ENCODE measurements around the gene PPP1R15A.
"Not testable (repeated sequence)": the region's sequence is repeated elsewhere in the genome, so short reads cannot be mapped to it uniquely, and the experiment has no call there.

PPP1R15A gene

DNA sequence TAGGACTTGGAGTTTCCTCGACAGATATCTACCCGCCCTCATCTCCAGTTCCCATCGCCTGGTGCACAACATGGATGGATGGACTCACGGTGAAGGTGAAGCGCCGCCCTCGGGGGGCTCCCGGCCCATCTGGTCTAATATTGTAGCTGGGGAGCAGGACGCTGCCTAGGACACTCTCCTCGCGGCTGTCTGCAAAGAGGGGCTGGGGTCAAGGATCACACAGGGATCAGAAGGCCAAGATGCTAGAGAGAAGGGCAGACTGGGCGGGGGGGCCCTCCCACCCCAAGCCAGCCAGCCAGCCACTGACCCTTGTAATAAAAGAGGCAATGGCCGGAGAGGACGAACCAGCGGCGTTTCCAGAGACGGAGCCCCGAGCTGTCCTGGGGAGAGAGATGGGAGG is 10.9 kb upstream of the PPP1R15A start:
- DNase-seq (ENCODE audit: insufficient read length), result no peak
- FAIRE-seq, result no peak
- TF ChIP-seq TAF1 (IDR thresholded peaks at IDR 0.05; ENCODE audit: borderline replicate concordance, low read depth, low read length), result no peak
- TF ChIP-seq POLR2A (IDR thresholded peaks at IDR 0.05; ENCODE audit: low read depth, low read length), result no peak
- TF ChIP-seq POLR2AphosphoS5 (IDR thresholded peaks at IDR 0.05; ENCODE audit: low read depth, low read length), result no peak

- TF ChIP-seq POLR2A (IDR thresholded peaks at IDR 0.05; ENCODE audit: low read depth, low read length) (no peak), TAF1 (IDR thresholded peaks at IDR 0.05; ENCODE audit: borderline replicate concordance, low read depth, low read length) (no peak), POLR2AphosphoS5 (IDR thresholded peaks at IDR 0.05; ENCODE audit: low read depth, low read length) (no peak)
- DNase-seq (ENCODE audit: insufficient read length) (no peak), FAIRE-seq (no peak)
Observed at GRCh38 chr19:48862827-48863226, 9.4 kb upstream of the PPP1R15A start.

- FAIRE-seq (no peak), DNase-seq (ENCODE audit: insufficient read length) (no peak)
- no peak for TF ChIP-seq POLR2A (IDR thresholded peaks at IDR 0.05; ENCODE audit: low read depth, low read length)
- TF ChIP-seq POLR2AphosphoS5 (IDR thresholded peaks at IDR 0.05; ENCODE audit: low read depth, low read length), result no peak
- no peak for TF ChIP-seq TAF1 (IDR thresholded peaks at IDR 0.05; ENCODE audit: borderline replicate concordance, low read depth, low read length)
Observed at GRCh38 chr19:48866692-48867091, 5.5 kb upstream of the PPP1R15A start.

GRCh38 chr19:48867123-48867745 is 5.0 kb upstream of the PPP1R15A start:
- FAIRE-seq, result no peak
- DNase-seq (ENCODE audit: insufficient read length), result no peak
- TF ChIP-seq POLR2A (IDR thresholded peaks at IDR 0.05; ENCODE audit: low read depth, low read length) (no peak), POLR2AphosphoS5 (IDR thresholded peaks at IDR 0.05; ENCODE audit: low read depth, low read length) (no peak)

DNA sequence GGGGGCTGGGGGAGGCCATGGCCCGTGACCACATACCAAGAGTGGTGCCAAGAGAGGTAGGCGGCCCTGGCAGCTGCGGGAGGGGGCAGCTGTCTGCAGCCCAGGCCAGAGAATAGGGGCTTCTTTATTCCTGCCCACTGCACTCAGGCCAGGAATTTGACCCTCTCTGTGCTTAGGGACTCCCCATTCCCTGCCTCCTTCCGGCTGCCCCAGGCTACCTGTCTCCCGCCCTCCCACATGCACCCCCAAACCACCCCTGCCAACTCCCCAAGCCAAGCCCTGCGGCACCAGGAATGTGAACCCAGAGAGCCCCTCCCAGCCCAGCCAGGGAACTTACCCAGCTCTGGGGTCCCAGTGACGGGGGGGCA is 4.5 kb upstream of the PPP1R15A start:
- FAIRE-seq, result no peak

DNA sequence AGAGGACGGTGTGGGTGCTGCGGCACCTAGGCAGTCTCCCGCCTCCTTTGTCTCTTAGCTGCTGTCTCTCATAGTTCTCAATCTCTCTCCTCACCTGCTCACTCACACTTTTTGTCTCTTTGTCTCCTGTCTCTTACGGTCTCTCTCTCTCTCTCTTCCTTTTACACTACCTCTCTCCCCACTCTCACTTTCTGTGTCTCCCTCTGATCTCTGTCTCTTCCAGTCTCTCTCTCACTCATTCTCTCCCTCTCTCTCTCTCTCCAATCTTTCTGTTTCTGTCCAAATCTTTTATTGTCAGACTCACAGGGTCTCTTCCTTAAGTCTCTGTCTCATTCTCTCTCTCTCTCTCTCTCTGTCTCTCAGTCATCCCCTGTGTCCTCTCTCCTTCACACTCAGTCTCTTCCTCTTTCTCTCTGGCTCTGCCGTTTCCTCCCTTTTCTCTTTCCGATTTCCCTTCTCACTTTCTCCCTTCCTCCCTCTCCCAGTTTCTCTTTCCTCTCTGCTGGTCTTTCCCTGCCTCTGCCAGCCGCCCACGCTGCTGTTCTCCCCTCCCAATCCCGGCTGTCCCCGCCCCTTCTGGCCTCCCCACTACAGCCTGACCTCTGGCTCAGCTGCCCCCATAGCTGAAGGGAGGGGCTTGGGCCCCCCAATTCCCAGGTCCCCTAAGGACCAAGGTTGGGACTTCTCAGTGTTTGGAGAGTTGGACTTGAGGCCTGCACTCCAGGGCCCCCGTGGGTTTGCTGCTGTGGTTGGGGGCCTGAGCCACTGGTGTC is 3.9 kb upstream of the PPP1R15A start, which contains the start of gene PLEKHA4:
PLEKHA4 (minus strand) TSS at position 504 of the 773 bp plus-strand sequence. CDS start 997 bp downstream, outside the sequence.
- FAIRE-seq, result no peak
- no peak for DNase-seq (ENCODE audit: insufficient read length)
- no peak for TF ChIP-seq POLR2AphosphoS5 (IDR thresholded peaks at IDR 0.05; ENCODE audit: low read depth, low read length)
- TF ChIP-seq POLR2A (IDR thresholded peaks at IDR 0.05; ENCODE audit: low read depth, low read length), result no peak
- no peak for TF ChIP-seq TAF1 (IDR thresholded peaks at IDR 0.05; ENCODE audit: borderline replicate concordance, low read depth, low read length)

More for the DNA sequence above, 4.5 kb upstream of the PPP1R15A start:
- DNase-seq (ENCODE audit: insufficient read length), result no peak
- TF ChIP-seq TAF1 (IDR thresholded peaks at IDR 0.05; ENCODE audit: borderline replicate concordance, low read depth, low read length), result no peak
- no peak for TF ChIP-seq POLR2AphosphoS5 (IDR thresholded peaks at IDR 0.05; ENCODE audit: low read depth, low read length)

DNA sequence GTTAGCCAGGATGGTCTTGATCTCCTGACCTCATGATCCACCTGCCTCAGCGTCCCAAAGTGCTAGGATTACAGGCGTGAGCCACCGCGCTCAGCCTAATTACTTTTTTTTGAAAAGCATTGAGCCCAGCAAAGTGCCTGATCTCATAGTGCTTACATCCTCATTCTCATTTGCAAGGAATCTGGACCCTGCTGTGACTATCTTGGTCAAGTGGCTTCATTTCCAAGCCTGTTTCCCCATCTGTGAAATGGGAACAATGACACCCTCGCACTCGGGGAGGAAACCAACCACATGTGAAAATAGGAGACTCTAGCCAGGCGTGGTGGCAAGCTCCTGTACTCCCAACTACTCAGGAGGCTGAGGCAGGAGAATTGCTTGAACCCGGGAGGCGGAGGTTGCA is 2.2 kb upstream of the PPP1R15A start:
- FAIRE-seq (no peak), DNase-seq (ENCODE audit: insufficient read length) (no peak)
- no peak for TF ChIP-seq POLR2AphosphoS5 (IDR thresholded peaks at IDR 0.05; ENCODE audit: low read depth, low read length)
- no peak for TF ChIP-seq POLR2A (IDR thresholded peaks at IDR 0.05; ENCODE audit: low read depth, low read length)
- TF ChIP-seq TAF1 (IDR thresholded peaks at IDR 0.05; ENCODE audit: borderline replicate concordance, low read depth, low read length), result no peak

DNA sequence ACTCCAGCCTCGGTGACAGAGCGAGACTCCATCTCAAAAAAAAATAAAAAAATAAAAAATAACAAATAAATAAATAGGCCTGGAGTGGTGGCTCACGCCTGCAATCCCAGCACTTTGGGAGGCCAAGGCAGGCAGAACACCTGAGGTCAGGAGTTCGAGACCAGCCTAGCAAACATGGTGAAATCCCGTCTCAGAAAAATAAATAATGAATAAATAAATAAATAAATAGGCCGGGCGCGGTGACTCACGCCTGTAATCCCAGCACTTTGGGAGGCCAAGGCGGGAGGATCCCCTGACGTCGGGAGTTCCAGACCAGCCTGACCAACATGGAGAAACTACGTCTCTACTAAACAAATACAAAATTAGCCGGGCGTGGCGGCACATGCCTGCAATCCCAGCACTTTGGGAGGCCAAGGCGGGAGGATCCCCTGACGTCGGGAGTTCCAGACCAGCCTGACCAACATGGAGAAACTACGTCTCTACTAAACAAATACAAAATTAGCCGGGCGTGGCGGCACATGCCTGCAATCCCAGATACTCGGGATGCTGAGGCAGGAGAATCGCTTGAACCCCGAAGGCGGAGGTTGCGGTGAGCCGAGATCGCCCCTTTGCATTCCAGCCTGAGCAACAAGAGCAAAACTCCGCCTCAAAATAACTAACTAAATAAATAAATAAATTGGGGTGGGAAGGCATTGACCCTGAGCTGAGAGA is 595 bp upstream of the PPP1R15A start:
- FAIRE-seq; DNase-seq (ENCODE audit: insufficient read length): not testable (repeated sequence)

- no peak for FAIRE-seq
- peak; percentile 57; the same call in 1 of the 2 replicates for TF ChIP-seq TAF1 (IDR thresholded peaks at IDR 0.05; ENCODE audit: borderline replicate concordance, low read depth, low read length)
- TF ChIP-seq POLR2A (IDR thresholded peaks at IDR 0.05; ENCODE audit: low read depth, low read length), result no peak; the same call in 1 of the 2 replicates
- no peak for DNase-seq (ENCODE audit: insufficient read length)
Observed at GRCh38 chr19:48872884-48873475, 759 bp downstream of the PPP1R15A start.

GRCh38 chr19:48873476-48874302 is 1.5 kb downstream of the PPP1R15A start:
- FAIRE-seq, result peak; percentile 60
- DNase-seq (ENCODE audit: insufficient read length), result no peak
- TF ChIP-seq POLR2A (IDR thresholded peaks at IDR 0.05; ENCODE audit: low read depth, low read length) (no peak; the same call in 1 of the 2 replicates), TAF1 (IDR thresholded peaks at IDR 0.05; ENCODE audit: borderline replicate concordance, low read depth, low read length) (no peak), POLR2AphosphoS5 (IDR thresholded peaks at IDR 0.05; ENCODE audit: low read depth, low read length) (no peak; the same call in 1 of the 2 replicates)

All from GM12892 (cell line).